Lower lobe of right lung (tissue), 2 donors: Measurements from ENCODE around the gene FLT3. TPM values are rescaled to one million over a fixed set of nuclear protein-coding genes. Genes with fewer than 3 reads are reported as not detected.

Source experiments
- ATAC-seq, 2 donors: fragments of 200-7000 bp; cut with Tn5 transposase; one replicate each; pipeline ENCODE4 v1.9.1; 2020 to 2022; ENCODE audit warnings: mild to moderate bottlenecking in 2 of 2, moderate library complexity in 2 of 2
- DNase-seq: peaks from one replicate; pipeline ENCODE4 v3.0.0-alpha.2; 2020
- H3K27ac ChIP-seq: fragments of 200-600 bp; one replicate; pipeline ENCODE4 v1.8.0; 2022
- H3K27me3 ChIP-seq: fragments of 200-600 bp; one replicate; pipeline ENCODE4 v1.8.0; 2022; ENCODE audit warnings: low read depth
- H3K36me3 ChIP-seq: fragments of 200-600 bp; one replicate; pipeline ENCODE4 v1.8.0; 2022; ENCODE audit warnings: mild to moderate bottlenecking
- H3K4me1 ChIP-seq: fragments of 200-600 bp; one replicate; pipeline ENCODE4 v1.8.0; 2022
- H3K4me3 ChIP-seq: fragments of 200-600 bp; one replicate; pipeline ENCODE4 v1.8.0; 2022; ENCODE audit warnings: mild to moderate bottlenecking
- H3K9me3 ChIP-seq: fragments of 200-600 bp; one replicate; pipeline ENCODE4 v1.8.0; 2022
- CTCF ChIP-seq: fragments of 200-600 bp; IDR thresholded peaks from one replicate; pipeline ENCODE4 v1.8.0; 2022; ENCODE audit warnings: antibody characterized with exemption, mild to moderate bottlenecking
- intact Hi-C: fragments of 100-400 bp; cut with DNase I; formaldehyde crosslinking; loops from one replicate; pipeline ENCODE4 v1.11.0; 2022
- total RNA-seq: library from RNA; stranded (reverse); fragmentation: NEBNext Ultra II Directional; extraction: Animal tissue kit (Norgen Biotek cat#: 25700); gene quantifications from one replicate; pipeline ENCODE4 v1.2.1, GENCODE V29; 2021
- donor health status: DM: no; HTN: yes; CAD: no; lungs with severe emphysema.

Gene FLT3
- total RNA-seq, 1 donor from 2014 or later = 1.6 TPM

GRCh38 chr13:27956576-27957300 is 143.6 kb downstream of the FLT3 start:
- ATAC-seq (no peak), DNase-seq (no peak)
- Histone ChIP-seq H3K36me3 (no peaks in the 10 kb centered on the region), H3K4me1 (peaks cover 43% of the 10 kb centered on the region), H3K9me3 (no peaks in the 10 kb centered on the region), H3K27ac (no peak overlapping the region), H3K4me3 (no peak overlapping the region), H3K27me3 (peaks cover 98% of the 10 kb centered on the region)
- TF ChIP-seq CTCF = no peak
- intact Hi-C loops = no loop called here

- intact Hi-C loops = no loop called here
- ATAC-seq (no peak), DNase-seq (no peak)
- H3K27ac ChIP-seq = no peak overlapping the region
- H3K27me3 ChIP-seq = peaks cover 88% of the 10 kb centered on the region
- no peaks in the 10 kb centered on the region for H3K36me3 ChIP-seq
- peaks cover 29% of the 10 kb centered on the region for H3K4me1 ChIP-seq
- H3K9me3 ChIP-seq = no peaks in the 10 kb centered on the region
- no peak for TF ChIP-seq CTCF
- H3K4me3 ChIP-seq = no peak overlapping the region
Observed at GRCh38 chr13:27955014-27955591, 145.3 kb downstream of the FLT3 start.

GRCh38 chr13:27954406-27954851 is 145.9 kb downstream of the FLT3 start:
- H3K27me3 ChIP-seq = peaks cover 81% of the 10 kb centered on the region
- H3K4me1 ChIP-seq = peaks cover 23% of the 10 kb centered on the region
- peak overlapping the region; percentile 54 for H3K4me3 ChIP-seq
- no peaks in the 10 kb centered on the region for H3K9me3 ChIP-seq
- ATAC-seq (peak; percentile 63 to 72), DNase-seq (no peak)
- peak overlapping the region; percentile 39 for H3K27ac ChIP-seq
- TF ChIP-seq CTCF = no peak
- H3K36me3 ChIP-seq = no peaks in the 10 kb centered on the region
- intact Hi-C loops = no loop called here

- Histone ChIP-seq H3K27ac (peak overlapping the region; percentile 39), H3K36me3 (no peaks in the 10 kb centered on the region), H3K4me3 (peak overlapping the region; percentile 54), H3K4me1 (peaks cover 23% of the 10 kb centered on the region), H3K9me3 (no peaks in the 10 kb centered on the region), H3K27me3 (peaks cover 78% of the 10 kb centered on the region)
- peak; percentile 87 for TF ChIP-seq CTCF
- DNase-seq (peak; percentile 86), ATAC-seq (peak; percentile 97 to 98)
- intact Hi-C loops = no loop called here
Observed at GRCh38 chr13:27953676-27954405, 146.5 kb downstream of the FLT3 start.

Other genes starting within 250 kb of the FLT3 start
- not detected for gene PDX1, start 180.6 kb downstream of the FLT3 start, total RNA-seq
- not detected for gene CDX2, start 131.3 kb downstream of the FLT3 start, total RNA-seq
- not detected for gene URAD, start 111.9 kb downstream of the FLT3 start, total RNA-seq
- gene PAN3, start 38.0 kb upstream of the FLT3 start, total RNA-seq = 36.2 TPM